ENCODE measurements around the gene CNOT11. TPM values are rescaled to one million over a fixed set of nuclear protein-coding genes. Genes with fewer than 3 reads are reported as not detected.

CNOT11 gene
- total RNA-seq, 6 experiments from 2014 or later = 38.1 to 53.8 (median 43.0) TPM

GRCh38 chr2:101263377-101263800 is 10.7 kb downstream of the CNOT11 start:
- TF ChIP-seq CTCF (IDR thresholded peaks at IDR 0.05) = no peak
- no peaks in the 10 kb centered on the region for H3K4me1 Mint-ChIP-seq (ENCODE audit: low read depth)
- peaks cover 43% of the 10 kb centered on the region for H3K36me3 Mint-ChIP-seq (ENCODE audit: low read depth)
- peaks cover 2% of the 10 kb centered on the region; the same call in 1 of the 2 replicates for H3K27me3 Mint-ChIP-seq (ENCODE audit: insufficient read depth)
- no peak overlapping the region for H3K27ac Mint-ChIP-seq
- H3K9me3 Mint-ChIP-seq = no peaks in the 10 kb centered on the region
- no peak overlapping the region for H3K4me3 Mint-ChIP-seq
- no peak for DNase-seq

DNA sequence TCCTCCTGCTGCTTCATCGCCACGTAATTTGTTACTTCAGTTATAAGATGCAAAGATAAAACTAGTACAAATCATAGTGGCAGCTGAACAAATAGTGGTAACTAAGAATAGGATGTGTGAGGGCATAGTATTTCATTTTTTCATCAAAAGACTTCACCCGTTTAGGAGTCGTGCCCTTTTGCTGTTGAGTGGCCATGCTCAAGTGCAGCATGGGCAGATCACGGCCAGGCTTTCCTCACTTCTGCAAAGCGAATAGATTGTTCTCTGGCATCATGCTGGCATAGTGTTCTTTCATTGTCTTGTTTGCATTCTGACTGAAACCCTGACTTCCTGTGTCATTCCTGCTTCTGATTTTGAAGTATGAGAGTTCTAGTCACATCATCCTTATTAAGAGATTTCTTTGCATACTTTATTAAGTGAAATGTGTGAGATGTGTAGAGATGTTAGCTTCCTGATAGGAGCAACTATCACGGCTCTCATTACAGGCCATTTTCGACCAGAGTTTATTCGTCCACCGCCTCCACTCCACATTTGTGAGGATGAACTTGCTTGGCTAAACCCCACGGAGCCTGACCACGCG is 11.8 kb downstream of the CNOT11 start:
- no peak for TF ChIP-seq CTCF (IDR thresholded peaks at IDR 0.05)
- Mint-ChIP-seq H3K4me3 (no peak overlapping the region), H3K4me1 (ENCODE audit: low read depth) (no peaks in the 10 kb centered on the region), H3K27ac (no peak overlapping the region; the same call in 1 of the 2 replicates), H3K9me3 (no peaks in the 10 kb centered on the region), H3K36me3 (ENCODE audit: low read depth) (peaks cover 37% of the 10 kb centered on the region), H3K27me3 (ENCODE audit: insufficient read depth) (peaks cover 2% of the 10 kb centered on the region; the same call in 1 of the 2 replicates)
- DNase-seq = no peak

GRCh38 chr2:101265893-101266499 is 13.3 kb downstream of the CNOT11 start:
- Mint-ChIP-seq H3K4me3 (no peak overlapping the region), H3K4me1 (ENCODE audit: low read depth) (no peaks in the 10 kb centered on the region), H3K36me3 (ENCODE audit: low read depth) (peaks cover 42% of the 10 kb centered on the region), H3K27me3 (ENCODE audit: insufficient read depth) (peaks cover 5% of the 10 kb centered on the region), H3K27ac (no peak overlapping the region), H3K9me3 (no peaks in the 10 kb centered on the region)
- TF ChIP-seq CTCF (IDR thresholded peaks at IDR 0.05) = no peak
- DNase-seq = no peak

- peaks cover 5% of the 10 kb centered on the region for H3K27me3 Mint-ChIP-seq (ENCODE audit: insufficient read depth)
- no peaks in the 10 kb centered on the region for H3K4me1 Mint-ChIP-seq (ENCODE audit: low read depth)
- H3K9me3 Mint-ChIP-seq = no peaks in the 10 kb centered on the region
- H3K27ac Mint-ChIP-seq = no peak overlapping the region
- no peak for TF ChIP-seq CTCF (IDR thresholded peaks at IDR 0.05)
- peaks cover 44% of the 10 kb centered on the region for H3K36me3 Mint-ChIP-seq (ENCODE audit: low read depth)
- no peak for DNase-seq
- no peak overlapping the region for H3K4me3 Mint-ChIP-seq
These were observed 15.3 kb downstream of the CNOT11 start for GRCh38 chr2:101267671-101268656.

DNA sequence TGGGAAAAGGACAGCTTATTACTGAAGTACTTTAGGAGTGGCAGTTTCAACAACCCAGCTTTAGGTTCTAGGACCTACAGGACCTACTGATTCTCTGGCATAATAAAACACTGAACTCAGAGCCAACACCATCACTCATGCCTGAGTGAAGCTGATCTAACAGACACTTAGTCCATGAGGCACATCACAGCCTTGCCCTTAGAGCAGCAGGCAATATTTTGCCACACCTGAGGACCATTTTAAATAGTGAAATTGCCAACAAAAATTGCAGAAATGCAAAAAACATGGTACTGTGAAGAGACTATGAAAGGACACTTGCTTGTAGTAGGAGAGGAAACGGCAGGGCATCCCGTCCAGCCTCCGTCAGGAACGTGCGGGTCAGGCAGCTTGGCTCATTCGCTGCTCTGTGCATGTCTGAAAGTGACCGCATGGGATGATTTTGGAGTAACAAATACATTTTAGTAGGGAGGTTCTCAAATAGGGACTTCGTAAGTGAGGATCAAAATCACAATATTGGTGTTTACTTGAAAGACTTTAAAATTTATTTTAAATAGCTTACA is 18.1 kb downstream of the CNOT11 start:
- no peak overlapping the region for H3K4me3 Mint-ChIP-seq
- H3K4me1 Mint-ChIP-seq (ENCODE audit: low read depth) = no peaks in the 10 kb centered on the region
- TF ChIP-seq CTCF (IDR thresholded peaks at IDR 0.05) = no peak
- H3K36me3 Mint-ChIP-seq (ENCODE audit: low read depth) = peaks cover 35% of the 10 kb centered on the region; the same call in 1 of the 2 replicates
- DNase-seq = no peak
- peak overlapping the region; percentile 29; the same call in 1 of the 2 replicates for H3K27ac Mint-ChIP-seq
- no peaks in the 10 kb centered on the region for H3K9me3 Mint-ChIP-seq
- peaks cover 5% of the 10 kb centered on the region for H3K27me3 Mint-ChIP-seq (ENCODE audit: insufficient read depth)

Data from HFFc6 (cell line).